Stimulated activated CD8-positive, alpha-beta memory T cell treated with anti-CD3 and anti-CD28 coated beads, Interleukin-12 subunit alpha, Interleukin-12 subunit beta, amount 100 ng/mL, for 24 hours (primary cell): ENCODE measurements around the gene RNF223.

Experiments
- DNase-seq: peaks from one replicate; pipeline ENCODE4 v3.0.0-alpha.2; 2020; ENCODE audit errors: extremely low read depth

The RNF223 gene

DNA sequence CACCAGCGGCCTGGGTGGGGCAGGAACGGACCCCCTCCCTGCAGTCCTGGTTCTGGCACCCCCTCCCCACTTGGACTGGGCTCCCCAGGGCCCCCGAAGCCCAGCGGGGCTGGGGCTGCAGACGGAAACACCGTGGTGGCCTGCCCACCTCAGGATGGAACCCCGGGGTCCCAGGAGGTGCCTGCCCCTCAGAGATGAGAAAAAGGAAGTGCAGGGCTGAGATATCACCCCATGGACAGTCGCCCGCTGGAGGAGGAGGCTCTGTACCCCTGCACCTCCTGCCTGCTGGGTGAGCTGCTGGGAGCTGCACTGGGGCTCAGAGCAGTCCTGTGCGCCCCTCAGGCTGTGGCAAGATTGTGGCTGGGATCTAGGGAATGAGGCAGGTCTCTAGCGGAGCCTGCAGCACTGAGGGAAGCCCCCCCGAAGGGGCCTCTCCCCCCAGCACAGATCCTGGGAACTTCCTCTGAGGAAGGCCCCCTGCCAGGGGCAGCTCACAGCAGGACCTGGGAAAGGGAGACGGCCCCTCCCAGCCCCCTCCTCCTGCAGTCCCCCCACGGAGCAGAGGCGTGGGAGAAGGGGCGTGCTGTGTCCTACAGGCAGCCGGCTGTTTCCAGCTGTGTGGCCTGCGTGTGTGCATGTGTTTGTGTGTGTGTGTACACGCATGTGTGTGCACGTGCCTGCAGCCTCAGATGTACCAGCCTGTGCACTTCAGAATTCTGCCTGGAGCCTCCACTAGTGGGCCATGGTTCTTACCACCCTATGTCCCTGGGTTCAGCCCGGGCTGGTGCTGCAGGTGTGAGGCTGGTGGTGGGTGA is 47.3 kb downstream of the RNF223 start:
- DNase-seq: no peak

DNA sequence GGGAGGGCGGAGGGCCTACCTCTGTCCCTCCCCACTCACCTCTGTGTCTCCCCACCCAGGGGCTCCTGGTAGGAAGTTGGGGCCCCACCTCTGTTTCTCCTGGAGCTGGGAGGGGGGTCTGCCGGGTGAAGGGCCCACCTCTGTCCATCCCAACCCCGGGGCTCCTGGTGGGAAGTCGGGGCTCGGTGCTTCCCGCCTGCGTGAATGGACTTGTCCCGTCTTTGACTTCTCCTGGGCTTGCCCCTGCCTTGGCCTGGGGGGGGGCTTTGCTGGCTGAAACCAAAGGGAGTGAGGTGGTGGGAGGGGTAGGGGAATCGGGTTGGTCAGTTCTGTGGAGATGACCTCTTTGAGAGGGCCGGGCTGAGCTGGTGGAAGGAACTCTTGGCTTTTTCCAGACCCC is 48.4 kb downstream of the RNF223 start:
- no peak for DNase-seq

DNA sequence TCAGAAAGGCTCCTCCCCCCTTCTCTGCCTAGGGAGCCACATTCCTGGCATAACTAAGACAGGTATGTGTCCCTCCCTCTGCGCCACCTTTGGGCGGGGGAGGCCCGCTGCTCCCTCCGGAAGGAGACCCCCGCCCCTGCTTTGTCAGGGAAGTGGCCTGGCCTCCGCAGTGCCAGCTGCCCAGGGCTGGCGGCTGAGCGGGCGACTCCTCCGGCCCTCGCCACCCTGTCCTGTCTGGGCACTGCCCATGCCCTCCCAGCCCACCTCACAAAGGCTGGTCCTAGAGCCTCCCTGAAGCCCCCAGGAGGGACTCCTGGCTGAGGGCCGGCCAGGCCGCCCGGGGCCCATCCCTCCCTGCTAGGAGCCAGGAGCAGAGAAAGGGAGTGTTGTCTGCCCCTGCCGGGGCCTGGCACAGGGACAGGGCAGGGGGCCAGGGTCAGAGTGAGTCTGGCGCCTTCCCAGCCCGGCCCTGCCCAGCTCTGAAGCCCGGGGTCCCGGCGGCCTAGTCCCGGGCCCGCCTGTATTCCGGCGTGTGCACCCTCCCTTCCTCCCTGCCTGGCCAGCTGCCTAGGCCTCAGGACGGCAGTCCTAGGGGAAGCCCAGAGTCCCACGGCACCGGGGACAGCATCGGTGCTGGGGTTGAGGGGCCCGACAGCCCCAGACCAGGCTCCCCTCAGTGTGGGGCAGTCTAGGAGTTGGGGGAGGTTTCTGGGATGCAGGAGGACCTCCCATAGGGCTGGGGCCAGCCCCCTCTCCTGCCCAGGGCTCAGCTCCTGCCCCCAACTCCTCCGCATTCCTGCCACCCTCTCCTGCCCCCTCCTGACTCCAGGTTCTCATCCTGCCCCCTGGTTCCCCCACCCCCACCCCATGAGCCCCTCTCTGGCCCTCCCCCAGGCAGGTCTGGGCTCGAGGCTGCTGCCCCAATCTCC is 49.1 kb downstream of the RNF223 start:
- no peak for DNase-seq

DNA sequence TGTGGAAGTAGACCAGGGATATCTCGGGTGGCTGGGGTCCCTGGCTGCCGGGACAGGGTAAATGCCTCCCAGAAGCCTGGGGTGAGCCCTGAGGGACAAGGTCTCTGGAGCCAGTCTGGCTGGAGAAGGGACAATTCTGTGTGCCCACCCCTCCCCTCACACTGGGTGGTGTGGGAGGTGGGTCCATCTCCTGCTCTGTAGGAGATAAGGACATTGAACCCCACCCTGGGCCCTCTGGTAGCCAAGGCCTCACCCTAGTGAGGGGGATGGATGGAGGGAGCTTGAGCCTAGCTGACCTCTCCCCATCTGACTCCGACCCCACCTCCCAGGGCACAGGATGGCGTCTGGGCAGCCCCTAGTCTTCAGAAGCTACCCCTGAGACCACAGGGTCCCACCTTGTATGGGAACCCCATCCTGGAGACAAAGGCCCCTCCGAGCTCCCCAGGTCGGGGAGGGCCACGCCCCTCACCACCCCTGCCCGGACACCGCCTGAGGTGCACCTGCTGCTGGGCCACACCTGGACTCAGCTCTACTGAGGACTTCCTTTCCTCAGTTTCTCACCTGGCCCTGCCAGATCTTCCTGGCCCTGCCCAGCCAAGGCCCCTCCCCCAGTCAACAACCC is 49.8 kb downstream of the RNF223 start:
- no peak for DNase-seq

DNA sequence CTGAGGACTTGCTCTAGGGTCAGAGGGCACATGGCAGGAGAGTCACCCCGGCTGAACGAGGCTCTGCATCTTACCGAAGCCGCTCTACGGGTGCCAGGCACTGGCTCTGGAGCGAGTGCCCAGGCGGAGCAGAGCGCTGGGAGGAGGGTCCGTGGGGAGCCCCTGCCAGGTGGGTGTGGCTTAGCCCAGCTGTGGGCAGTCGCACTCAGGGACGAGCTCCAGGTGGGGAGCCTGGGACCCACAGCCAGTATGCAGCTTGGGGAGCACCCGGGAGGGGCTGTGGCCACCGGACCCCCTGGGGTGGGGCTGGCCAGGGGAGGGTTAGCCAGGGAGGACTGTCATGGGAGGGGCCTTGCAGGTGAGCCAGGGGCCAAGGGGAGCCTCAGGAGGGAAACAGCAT is 50.4 kb downstream of the RNF223 start:
- DNase-seq: no peak

DNA sequence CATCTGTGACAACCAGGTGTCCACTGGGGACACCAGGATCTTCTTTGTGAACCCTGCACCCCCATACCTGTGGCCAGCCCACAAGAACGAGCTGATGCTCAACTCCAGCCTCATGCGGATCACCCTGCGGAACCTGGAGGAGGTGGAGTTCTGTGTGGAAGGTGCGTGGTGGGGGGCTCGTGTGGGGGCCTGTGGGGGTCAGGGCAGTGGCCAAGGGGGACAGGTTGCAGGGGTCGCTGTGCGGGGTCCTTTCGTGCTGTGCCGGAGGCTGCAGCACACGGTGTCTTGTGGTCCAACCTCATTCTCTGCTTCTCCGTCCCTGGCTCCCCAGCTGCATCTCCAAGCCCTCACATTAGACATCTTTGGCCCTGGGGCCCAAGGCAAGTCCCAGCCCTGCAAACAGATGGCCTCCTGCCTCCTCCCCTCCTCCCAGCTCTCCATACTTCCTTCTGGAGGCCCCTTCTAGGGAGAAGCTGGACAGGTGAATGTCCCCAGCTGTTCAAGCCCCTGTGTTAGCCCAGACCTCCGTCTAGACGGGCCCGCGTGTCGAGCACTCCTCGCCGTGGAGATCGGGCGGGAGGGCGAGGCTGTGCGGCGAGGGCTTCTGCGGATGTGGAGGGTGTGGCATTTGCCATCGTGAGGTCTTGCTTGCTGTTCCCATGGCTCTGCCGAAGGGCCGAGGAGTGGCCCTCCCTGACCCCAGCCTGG is 51.6 kb downstream of the RNF223 start:
- no peak for DNase-seq

DNA sequence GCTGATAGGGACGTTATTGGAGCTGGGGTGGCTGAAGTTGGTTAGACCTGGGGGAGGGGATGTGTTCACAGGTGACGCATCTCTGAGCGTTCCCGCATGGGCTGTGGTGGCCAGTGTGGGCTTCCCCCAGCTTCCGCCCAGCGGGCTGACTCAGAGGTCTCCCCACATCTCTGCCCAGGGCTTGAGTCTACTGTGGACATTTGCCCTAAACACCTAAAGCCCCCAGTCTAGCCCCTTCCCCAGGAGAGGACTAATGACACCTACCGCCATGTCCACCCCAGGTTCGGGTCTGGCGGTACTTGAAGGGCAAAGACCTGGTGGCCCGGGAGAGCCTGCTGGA is 52.2 kb downstream of the RNF223 start:
- no peak for DNase-seq

DNA sequence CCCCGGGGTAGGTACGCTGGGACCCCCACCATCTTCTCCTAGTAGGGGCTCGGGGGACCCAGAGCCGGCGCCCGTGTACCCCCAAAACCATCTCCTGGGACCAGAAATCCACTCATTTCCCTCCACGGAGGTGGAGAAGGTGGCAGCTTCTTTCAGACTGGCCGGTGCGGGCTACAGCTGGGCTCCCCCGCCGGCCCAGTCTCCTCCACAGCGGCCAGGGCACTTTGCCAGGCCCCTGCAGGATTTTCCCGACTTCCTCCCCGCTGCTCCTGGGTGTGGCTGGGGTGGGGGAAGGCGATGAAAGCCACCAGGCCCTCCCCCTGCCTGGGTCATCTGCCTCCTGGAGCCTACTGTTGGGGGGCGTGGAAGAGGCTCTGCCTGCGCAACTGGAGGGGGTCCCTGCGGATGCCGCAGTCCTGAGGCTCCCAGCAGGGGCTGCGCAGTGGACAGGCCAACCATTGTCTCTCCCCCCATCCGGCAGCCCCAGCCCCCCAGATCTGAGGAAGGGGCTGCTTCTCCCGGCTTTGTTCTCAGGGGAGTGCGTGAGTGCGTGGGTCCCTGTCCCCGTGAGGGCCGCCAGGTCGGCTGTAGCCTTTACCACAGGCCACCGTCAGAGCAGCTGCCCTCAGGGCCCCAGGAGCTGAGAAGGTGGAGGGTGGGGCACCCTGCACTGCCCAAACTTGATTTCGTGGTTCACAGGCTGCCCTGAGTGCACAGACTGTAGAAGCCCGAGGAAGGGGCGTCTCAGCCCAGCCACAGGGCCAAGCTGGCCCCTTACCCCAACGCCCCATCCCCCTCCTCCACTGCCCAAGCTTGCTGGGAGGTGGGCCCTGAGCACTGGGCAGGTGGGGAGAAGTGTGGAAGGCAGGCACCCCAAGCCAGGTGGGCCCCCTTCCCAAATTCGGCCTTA is 52.8 kb downstream of the RNF223 start:
- no peak for DNase-seq
